NCI-H2107 (cell line): Measurements from ENCODE around the gene RSBN1.
"Not testable (repeated sequence)": the region's sequence is repeated elsewhere in the genome, so short reads cannot be mapped to it uniquely, and the experiment has no call there.

Experiments used
- DNase-seq: peaks from one replicate; lab custom pipeline; 2025; lab: John Stamatoyannopoulos, UW

The RSBN1 gene

DNA sequence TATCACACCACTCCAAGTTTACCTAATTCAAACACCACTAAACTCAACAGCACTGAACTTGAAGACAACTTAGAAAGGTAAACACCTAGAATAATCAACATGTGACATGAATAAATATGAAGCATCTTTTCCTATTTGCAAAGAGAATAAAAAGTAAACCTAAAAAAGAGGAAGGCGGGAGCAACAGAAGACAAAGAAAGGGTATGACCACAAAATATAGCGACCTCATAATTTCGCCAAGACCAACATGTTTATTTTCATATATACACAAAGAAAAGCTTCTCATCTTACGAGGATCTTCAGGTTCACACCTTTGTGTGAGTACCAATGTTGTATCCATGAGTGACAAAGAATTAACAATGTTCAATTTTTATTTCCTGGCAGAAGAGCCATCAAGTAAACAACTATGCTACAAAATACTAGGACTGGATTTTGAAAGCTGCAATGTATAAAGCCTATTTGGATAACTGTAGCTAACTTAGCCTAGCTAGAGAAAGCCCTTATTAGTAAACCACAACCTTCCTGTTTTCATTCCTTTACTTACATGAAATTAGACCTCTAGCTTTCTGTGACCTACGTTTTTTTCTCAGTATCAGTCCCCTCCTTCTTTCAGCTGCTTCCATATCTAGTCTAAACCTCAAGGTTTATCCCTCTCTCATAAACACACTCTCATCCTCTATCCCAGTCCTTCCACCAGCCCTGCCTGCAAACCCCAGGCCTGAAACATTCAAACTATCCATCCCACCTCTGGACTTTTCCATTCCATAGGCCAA is 31.7 kb downstream of the RSBN1 start:
- no peak for DNase-seq

DNA sequence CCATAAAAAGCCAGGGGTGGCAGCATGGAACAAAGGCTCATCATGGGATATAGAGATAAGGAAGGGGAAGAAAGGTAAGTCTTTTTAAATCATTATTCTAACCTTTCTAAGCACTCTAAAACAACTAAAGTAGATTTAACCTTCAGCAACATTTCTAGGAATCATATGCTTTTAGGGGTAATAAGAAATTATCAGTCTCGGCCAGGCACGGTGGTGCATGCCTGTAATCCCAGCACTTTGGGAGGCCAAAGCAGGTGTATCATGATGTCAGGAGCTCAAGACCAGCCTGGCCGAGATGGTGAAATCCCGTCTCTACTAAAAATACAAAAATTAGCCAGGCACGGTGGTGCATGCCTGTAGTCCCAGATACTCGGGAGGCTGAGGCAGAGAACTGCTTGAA is 32.7 kb downstream of the RSBN1 start:
- DNase-seq, result no peak

DNA sequence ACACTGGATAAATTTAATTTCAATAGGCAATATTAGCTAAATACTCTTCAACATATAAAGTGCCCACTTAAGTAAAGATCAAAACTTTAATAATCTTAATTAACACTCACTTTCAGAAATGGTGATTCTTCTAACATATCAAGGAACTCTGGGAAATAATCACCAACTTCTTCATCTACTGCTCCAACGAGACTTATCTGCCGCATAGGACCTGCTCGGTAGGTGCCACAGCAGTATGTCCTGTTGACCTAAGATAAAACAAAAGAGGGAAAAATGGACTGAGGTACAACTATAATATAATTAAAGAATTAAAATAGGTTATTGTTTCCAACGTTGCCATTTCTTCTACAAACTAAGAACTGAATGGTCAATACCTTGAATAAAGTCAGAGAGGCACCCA is 34.7 kb downstream of the RSBN1 start:
- DNase-seq, result no peak

DNA sequence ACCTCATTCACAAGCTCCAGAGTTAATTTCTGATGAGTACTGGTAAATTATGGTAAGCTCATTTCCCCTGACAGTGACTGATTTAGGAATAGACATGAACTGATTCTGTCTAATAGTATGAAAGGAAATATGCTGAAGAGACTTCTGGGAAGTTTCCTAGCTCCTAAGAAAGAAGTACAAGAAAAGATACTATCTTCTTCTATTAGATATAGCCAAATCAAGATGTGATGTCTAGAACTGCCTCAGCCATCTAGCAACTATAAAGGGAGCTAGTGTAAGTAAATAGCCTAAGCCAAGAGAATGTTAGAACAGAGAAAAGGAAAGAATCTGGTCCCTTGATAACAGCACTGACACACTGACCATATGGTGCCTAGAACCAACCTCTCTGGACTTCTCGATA is 42.2 kb downstream of the RSBN1 start:
- DNase-seq, result no peak

DNA sequence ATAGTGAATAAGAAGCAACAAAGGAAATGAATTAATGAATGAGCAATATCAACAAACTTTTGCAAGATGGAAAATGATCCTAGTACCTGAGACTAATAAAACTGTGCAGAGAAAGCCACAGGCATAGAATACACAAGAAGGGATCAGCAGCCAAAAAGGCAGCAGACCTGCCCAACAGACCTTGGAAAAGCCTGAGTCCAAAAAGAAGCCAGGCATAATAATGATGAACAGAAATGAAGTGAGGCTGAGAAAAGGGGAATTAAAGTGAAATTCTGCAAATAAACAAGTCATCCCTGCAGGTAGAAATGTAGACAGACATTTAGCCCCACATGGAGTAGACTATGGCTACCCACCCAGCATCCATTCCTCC is 42.7 kb downstream of the RSBN1 start:
- DNase-seq, result no peak

DNA sequence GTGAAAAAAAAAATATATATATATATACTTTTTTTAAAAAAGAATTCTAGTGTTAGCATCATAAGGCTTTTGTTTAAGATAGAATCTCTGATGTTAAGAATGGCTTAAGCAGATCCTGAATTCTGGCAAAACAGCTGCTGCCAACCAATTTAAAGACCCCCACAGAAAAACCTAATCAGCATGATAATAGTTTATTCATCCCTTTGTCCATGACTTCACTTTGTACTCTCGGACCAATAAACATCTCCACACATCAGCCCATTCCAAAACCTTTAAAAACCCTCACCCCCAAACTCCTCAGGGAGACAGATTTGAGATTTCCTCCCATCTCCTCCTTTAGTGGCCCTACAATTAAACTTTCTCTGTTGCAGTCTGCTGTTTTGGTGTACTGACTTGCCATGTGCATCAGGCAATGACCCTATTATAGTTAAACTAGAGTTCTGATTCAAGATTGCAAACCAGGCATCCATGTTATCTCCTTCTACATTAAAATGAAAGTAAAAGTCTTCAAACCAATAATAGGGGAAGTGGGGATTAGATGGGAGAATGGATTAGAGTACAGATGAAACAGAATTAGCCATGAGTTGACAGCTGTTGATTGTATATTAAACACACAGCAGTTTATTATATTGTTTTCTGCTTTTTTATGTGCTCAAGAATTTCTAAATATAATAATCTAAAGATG is 43.2 kb downstream of the RSBN1 start:
- no peak for DNase-seq

DNA sequence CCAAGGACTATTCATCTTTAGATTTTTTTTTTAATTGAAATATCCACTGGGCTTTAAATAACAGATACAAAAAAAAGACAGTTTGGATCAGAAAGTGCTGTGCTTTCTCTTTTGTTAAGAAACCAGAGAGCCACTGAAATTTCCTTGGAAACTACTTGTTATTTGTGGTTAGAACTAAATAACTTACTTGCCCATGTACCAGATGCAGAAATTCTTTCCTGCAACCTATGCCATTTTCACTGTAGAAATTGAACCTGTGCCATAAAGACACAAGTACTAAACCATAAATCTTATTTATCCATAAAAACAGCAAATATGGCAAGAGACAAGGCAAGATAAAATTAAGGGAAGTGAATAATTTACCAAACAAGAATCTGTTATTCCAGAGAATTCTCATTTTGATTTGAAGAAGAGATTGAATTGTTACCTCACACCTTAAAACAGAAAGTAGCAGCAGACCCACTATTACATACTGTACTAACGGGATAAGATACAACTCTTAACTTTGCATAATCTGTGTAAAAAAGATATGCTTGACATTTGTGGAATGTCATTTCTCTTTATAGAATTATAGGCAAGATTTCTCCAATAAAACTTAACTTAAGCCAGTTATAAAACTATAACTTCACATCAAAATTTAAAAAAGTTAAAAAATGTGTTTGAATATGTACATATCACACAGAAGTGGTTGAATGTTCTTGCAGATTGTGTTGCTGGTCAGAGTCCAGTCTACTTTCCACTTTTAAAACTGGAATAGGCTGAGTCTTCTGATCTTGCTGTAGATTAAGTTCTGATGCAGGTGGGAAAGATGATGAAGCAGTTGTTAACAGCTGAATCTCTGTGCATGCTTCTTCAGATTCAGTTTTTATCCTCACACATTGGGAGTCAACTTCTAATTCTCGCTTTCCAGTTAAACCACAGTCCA is 46.7 kb downstream of the RSBN1 start:
- no peak for DNase-seq

DNA sequence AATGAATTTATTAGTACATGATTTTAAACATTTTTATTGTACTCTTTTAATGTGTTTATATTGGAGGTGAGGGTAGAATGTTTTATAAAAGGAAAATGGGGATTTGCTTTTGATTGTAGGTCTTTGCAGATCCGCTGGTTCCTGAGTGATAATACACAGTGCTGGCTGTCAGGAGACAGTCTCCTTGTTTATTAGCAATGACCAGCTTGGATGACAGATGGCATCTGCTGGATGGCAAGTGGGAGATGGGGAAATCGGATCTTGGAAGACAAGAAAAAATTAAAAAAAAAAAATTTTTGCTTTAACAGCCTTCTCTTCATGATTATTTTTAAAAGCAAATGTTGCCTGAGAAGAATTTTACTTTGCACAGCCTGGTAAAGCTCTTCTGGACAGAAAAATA is 48.6 kb downstream of the RSBN1 start:
- no peak for DNase-seq

DNA sequence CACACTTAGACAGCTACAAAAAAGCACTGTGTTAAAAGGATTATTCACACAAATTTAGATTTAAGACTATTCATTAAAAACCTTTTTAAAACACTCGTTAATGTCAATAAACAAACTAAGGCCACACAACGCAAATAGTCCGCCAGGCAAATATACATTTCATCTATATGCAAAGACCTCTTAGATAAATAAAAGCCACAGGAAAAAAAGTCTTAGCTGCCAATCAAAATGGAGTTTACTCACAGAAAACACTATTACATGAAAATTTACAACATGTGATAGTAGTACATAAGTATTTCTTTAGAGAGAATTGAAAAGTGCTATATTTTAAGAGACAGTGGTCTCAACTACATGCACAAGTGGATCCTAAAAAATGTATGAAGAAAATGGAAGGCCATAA is 50.3 kb downstream of the RSBN1 start:
- no peak for DNase-seq

DNA sequence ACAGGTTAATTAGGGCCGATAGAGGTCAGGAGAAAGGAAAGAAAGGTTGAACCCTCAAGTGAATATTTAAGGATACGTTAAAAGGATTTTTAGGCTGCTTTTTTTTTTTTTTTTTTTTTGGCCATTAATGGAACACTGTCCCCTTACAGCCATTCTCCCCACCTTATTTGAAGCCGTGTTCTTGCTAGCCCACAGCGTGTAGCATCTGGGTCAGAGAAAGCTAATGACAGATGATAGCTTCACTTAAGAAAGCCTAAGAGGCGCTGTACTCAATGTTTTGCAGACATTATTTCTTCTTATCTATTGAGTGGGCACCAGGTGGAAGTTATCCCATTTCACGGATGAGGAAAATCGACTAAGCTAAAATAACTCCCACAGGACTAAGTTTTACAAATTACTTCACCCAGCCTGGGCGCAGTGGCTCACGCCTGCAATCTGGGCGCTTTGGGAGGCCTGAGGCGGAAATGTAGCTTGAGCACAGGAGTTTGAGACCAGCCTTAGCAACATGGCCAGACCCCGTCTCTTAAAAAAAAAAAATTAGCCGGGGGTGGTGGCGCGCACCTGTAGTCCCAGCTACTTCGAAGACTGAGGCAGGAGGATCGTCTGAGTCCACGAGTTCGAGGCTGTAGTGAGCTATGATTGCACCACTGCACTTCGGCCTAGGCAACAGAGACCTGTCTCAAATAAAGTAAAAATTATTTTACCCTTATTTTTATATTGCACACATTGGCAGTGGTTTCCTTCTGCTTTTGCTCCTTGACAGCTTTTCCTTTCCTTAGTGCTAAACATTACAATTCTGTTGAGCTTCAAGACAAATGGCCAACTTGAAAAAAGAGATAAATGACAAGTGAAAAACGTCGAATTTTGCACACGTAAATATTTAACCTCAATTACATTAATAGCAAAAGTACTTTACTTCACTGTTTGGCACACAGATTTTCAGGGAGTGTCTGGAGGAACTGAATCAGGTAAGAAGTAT is 51.9 kb downstream of the RSBN1 start:
- DNase-seq, result no peak

DNA sequence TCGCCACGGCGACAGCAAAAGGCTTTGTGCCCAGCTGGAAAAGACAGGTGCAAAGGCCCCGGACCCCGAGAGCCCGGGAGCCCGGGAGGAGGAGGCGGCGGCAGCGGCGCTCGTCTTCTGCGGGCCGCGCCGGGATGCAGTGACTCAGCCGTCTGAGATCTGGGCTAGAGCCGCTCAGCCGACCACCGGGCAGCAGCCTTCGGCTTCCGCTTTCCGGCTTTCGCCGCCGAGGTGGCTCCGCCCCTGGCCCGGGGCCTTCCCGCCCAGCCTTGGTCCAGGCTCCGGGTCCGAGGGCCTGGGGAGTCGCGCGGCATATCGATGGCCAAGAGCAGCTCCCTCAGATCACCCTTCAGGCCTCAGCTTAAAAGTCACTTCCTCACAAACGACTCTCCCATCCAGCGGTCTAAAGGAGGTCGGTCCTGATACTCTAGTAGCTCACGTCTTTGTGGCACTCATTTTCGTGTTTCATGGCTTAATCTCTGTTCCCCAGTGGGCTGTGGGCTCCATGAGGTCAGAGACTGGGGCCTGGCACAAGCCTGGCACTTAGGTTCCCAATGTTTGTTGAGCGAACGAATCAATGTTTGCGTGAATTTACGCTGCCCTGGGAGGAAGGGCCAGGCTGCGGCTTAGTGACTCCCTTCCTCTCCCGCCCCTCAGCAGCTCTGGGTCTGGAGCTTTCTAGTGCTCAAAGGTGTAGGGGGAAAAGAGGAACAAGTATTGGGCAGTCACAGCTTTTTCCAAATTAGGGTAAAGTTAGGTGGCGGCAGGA is 52.8 kb downstream of the RSBN1 start, which contains the start of gene PHTF1:
Gene PHTF1, minus strand, starts transcription at position 154 of the 769 bp plus-strand sequence. CDS start 783 bp downstream, outside the sequence.
- peak; percentile 46 for DNase-seq

DNA sequence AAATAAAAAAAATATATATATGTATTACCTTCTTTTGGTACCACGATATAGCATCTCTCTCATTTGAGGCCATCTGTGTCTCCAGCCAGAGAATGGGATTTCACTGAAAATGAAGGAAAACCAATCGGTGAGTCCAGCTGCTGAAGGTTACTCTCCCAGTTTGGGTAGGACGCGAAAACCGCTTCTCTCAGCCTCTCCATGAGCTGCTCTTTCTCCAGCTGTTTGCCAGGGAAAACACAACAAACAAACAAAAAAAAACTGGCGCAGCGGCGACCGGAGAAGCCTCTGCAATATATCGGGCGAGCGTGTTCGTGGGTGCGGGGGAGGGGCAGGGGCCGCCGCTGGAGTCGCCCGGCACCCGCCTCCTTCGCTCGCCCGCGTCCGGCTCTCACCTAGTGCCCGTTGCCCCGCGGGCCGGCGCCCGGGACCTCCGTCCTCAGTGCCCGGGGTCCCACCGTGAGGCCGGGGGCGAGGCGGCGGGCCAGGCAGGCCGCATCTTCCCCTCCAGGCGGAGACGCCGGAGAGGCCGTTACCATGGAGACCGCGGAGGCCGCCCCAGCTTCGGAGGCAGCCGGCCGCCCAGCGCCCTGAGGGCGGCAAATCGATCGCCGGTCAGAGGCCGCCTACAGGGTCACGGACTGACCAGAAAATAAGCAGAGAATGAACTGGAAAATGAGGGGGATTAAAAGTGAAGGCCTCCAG is 53.5 kb downstream of the RSBN1 start:
- peak; percentile 22 for DNase-seq

DNA sequence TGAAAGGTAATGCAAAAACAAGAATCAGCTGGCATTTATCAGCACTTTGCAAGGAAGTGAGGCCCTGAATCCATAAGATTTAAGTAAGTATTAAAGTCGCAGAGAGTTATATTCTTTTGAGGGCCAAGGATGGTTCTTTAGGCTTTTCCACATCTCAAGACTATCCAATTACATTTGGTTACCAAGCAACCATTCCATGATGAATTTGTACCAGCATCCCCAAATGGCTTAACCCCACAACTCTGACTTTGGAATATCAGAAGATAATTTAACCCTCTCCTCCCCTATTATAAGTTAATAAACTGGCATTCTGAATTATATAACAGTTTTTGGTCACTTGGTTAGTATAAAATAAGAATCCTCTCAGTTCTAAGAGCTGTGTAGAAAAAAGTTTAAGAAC is 55.8 kb downstream of the RSBN1 start:
- no peak for DNase-seq

DNA sequence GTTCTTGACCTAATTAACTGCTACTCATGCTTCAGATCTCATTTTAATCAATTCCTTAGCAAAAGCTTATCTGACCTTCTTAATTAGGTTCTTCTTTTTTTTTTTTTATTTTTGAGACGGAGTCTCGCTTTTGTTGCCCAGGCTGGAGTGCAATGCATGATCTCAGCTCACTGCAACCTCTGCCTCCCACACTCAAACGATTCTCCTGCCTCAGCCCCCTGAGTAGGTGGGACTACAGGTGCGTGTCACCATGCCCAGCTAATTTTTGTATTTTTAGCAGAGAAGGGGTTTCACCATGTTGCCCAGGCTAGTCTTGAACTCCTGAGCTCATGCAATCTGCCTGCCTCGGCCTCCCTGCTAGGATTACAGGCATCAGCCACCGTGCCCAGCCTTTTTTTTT is 58.9 kb downstream of the RSBN1 start:
- not testable (repeated sequence) for DNase-seq

DNA sequence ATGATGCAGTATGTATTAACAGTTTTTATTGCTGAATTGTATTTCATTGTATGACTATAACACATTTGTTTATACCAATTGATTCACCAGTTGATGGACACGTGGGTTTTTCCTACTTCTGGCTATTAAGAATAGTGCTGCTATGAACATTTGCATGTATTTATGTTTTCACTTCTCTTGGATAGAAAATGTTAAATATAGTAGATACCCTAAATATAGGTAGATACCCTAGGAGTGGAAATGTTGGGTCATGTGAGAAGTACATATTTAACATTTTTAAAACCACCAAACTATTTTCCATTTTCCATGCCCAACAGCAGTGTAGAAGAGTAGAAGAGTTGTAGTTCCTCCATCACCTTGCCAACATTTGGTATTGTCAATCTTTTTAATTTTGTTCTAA is 60.8 kb downstream of the RSBN1 start:
- DNase-seq, result no peak

DNA sequence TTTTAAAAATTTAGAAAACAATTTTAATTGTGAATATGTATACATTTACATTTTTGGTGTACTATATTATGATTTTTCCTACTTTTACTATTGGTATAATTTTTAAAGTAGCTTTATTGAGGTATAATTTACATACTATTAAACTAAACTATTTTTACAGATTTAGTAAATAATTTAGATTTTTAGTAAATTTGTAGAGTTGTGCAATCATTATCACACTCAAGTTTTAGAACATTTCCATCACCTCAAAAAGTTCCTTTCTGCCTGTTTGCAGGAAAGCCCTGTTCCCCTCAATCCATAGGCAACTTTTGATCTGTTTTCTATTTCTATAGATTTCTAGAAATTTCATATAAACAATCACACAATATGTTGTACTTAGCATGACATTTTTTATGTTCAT is 61.2 kb downstream of the RSBN1 start:
- DNase-seq, result no peak

DNA sequence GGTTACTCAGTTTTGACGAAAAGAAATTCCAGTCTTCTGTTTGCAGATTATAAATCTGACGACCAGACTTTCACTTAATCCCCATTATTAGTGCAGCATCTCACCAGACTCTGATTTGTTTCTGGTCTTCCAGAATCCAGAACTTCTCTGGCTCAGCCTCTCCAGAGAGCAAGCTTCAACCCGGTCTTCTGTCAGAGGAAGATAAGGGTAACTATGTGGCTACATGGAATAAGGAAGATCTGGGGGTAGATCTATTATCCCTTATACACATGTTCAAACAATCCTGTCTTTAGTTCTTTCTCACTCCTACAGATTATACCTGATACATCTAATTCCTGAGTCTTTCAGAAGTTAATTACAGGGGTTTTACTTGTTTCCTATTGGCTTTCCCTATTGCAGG is 62.9 kb downstream of the RSBN1 start:
- no peak for DNase-seq

DNA sequence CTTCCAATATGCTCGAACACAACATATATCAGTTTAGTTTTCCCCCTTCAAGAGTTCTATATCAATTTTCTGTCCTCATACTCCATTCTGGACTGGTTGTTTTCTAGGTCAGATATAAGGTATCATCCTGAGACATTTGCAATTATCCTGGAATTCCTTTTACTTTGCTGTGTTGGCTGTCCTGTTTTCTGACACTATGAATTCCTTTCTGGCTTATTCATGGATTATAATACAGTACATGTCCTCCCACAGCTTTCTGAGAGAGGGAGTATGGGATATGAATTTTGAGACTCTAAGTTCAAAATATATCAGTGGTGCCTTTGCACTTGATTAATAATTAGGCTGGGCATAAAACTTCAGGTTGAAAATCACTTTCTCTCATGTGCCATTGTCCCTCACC is 64.9 kb downstream of the RSBN1 start:
- no peak for DNase-seq

DNA sequence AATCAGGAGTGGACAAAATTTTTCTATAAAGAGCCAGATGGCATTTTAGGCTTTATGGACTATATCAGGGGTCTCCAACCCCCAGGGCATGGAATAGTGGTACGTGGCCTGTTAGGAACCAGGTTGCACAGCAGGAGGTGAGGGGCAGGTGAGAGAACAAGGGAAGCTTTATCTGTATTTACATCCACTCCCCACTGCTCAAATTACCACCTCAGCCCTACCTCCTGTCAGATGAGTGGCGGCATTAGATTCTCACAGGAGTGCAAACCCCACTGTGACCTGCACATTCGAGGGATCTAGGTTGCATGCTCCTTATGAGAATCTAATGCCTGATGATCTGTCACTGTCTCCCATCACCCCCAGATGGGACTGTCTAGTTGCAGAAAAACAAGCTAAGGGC is 66.9 kb downstream of the RSBN1 start:
- no peak for DNase-seq

DNA sequence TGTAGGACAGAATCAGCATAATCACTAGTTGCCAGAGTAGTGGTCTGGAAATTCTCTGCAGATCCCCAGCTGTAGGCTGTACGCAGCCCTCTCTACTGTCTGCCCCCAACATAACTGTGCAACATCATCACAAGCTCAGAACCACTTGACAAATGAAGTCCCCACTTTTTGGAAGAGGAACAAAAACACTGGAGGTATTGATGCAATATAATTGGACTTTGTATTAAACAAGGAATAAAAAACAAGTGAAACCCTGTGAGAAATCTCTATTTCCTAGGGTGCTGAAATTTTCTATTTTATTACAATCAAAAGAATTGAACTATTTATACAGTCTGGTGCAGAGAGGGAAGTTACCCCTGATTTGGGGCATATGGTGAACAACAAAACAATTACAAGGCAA is 68.2 kb downstream of the RSBN1 start:
- no peak for DNase-seq
